Measurements from ENCODE around the gene ACTN2. TPM values are rescaled to one million over a fixed set of nuclear protein-coding genes. Genes with fewer than 3 reads are reported as not detected.

Gene ACTN2
- polyA plus RNA-seq, 1 experiment: not detected

DNA sequence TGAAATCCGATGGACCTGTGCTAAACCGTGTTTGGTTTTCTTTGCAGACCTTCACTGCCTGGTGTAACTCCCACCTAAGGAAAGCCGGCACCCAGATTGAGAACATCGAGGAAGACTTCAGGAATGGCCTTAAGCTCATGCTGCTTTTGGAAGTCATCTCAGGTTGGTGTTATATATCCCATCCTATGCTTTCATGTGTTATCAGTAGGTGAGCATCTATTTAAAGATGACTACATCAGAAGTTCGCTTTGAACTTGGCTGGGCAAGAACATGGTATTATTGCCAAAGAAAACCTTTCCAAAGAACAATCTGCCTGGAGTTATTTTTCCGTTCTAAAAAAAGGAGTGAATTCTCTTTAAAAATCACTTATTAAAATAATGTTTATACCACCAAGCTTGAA lies 31.5 kb downstream of the ACTN2 start:
- Histone ChIP-seq H3K4me3 (ENCODE audit: low read depth, low read length) (no peak overlapping the region), H3K27me3 (ENCODE audit: control insufficient read depth, insufficient read depth, low read length) (no peaks in the 10 kb centered on the region), H3K36me3 (ENCODE audit: control insufficient read depth, insufficient read depth, low read length) (no peaks in the 10 kb centered on the region)
- CTCF ChIA-PET: no interaction called here
- TF ChIP-seq, protein P1, sequence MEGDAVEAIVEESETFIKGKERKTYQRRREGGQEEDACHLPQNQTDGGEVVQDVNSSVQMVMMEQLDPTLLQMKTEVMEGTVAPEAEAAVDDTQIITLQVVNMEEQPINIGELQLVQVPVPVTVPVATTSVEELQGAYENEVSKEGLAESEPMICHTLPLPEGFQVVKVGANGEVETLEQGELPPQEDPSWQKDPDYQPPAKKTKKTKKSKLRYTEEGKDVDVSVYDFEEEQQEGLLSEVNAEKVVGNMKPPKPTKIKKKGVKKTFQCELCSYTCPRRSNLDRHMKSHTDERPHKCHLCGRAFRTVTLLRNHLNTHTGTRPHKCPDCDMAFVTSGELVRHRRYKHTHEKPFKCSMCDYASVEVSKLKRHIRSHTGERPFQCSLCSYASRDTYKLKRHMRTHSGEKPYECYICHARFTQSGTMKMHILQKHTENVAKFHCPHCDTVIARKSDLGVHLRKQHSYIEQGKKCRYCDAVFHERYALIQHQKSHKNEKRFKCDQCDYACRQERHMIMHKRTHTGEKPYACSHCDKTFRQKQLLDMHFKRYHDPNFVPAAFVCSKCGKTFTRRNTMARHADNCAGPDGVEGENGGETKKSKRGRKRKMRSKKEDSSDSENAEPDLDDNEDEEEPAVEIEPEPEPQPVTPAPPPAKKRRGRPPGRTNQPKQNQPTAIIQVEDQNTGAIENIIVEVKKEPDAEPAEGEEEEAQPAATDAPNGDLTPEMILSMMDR (IDR thresholded peaks at IDR 0.05; ENCODE audit: insufficient read depth, low read depth, low read length): no peak
- DNase-seq (ENCODE audit: low read depth): no peak
- POLR2A ChIA-PET: no interaction called here

DNA sequence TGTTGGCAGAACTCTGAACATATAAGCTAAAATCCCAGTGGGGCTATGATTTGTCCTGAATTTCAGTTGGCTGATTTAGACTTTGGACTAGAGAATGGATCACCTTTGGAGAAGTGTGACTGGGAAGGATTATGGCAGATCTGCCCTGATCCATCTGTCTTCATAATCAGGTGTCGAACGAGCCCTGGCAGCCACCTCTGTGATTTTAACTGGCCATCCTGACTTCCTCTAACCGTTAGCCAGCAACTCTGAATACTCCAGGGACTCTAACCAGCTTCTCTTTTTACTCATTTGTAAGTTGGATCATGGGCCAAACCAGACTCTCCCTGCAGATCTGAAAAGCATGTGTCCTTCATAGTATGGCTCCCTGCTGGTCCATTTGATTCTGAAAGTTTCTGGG lies 32.0 kb downstream of the ACTN2 start:
- ChIA-PET POLR2A (no interaction called here), CTCF (no interaction called here)
- TF ChIP-seq, protein P1 (IDR thresholded peaks at IDR 0.05; ENCODE audit: insufficient read depth, low read depth, low read length): no peak
- no peaks in the 10 kb centered on the region for H3K36me3 ChIP-seq (ENCODE audit: control insufficient read depth, insufficient read depth, low read length)
- H3K27me3 ChIP-seq (ENCODE audit: control insufficient read depth, insufficient read depth, low read length): no peaks in the 10 kb centered on the region
- no peak for DNase-seq (ENCODE audit: low read depth)
- no peak overlapping the region for H3K4me3 ChIP-seq (ENCODE audit: low read depth, low read length)

DNA sequence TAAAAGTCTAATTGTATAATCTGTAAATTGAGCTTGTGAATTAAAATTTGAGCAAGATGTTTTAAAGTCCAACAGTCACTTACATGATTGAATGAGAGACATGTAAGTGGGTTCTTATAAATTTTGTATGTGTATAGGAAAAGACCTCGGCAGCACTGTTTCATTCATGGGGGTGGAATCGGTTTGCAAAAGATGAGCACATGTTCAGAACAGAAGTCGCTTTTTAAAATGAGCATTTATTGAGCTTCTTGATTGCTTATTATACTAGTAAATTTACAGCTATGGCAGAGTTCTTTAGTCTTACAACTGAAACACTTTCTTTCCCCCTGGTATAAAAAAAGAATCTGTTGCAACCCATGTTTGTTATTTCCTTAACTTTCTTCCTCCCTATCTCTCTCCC lies 33.9 kb downstream of the ACTN2 start:
- H3K4me3 ChIP-seq (ENCODE audit: low read depth, low read length): no peak overlapping the region
- ChIA-PET CTCF (interaction anchor here (1.3 kb wide), 1 partner anchor 11 kb away, joined by 3 read pairs; no protein-coding TSS in a partner anchor), POLR2A (no interaction called here)
- H3K27me3 ChIP-seq (ENCODE audit: control insufficient read depth, insufficient read depth, low read length): no peaks in the 10 kb centered on the region
- H3K36me3 ChIP-seq (ENCODE audit: control insufficient read depth, insufficient read depth, low read length): no peaks in the 10 kb centered on the region
- TF ChIP-seq, protein P1 (IDR thresholded peaks at IDR 0.05; ENCODE audit: insufficient read depth, low read depth, low read length): no peak
- DNase-seq (ENCODE audit: low read depth): no peak

DNA sequence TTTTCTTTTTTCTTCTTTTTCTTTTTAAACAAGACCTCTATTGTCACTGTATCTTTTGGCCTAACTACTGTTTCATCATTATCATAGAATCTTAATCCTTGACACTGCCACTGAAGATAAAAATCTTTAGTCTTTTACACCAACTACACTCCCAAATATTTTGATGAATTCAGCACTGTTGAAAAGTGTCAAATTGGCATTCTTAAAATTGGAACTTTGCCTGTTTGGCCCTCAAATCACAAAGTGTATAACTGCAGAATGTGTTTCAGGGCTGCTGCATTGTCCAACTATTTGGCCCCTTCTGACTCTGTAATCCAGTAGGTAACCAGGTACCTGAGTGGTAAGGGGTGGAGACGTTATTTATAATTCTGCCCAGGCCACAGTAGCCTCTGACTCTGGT lies 34.3 kb downstream of the ACTN2 start:
- DNase-seq (ENCODE audit: low read depth): no peak
- H3K4me3 ChIP-seq (ENCODE audit: low read depth, low read length): no peak overlapping the region
- ChIA-PET POLR2A (no interaction called here), CTCF (interaction anchor here (1.3 kb wide), 1 partner anchor 11 kb away, joined by 3 read pairs; no protein-coding TSS in a partner anchor)
- H3K27me3 ChIP-seq (ENCODE audit: control insufficient read depth, insufficient read depth, low read length): no peaks in the 10 kb centered on the region
- TF ChIP-seq, protein P1 (IDR thresholded peaks at IDR 0.05; ENCODE audit: insufficient read depth, low read depth, low read length): no peak
- H3K36me3 ChIP-seq (ENCODE audit: control insufficient read depth, insufficient read depth, low read length): no peaks in the 10 kb centered on the region

DNA sequence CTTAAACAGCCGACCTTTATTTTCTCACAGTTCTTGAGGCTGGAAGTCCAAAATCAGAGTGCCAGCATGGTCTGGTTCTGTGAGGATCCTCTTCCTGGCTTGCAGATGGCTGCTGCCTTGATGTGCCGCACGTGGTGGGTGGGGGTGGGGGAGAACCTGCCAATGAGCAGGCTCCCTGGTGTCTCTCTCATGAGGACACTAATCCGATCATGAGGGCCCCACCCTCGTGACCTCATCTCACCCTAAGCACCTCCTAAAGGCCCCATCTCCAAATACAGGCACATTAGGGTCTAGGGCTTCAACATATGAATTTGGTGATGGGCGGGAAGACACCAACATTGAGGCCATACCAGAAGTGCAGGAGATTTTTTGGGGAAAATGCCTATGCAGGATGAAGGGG lies 37.8 kb downstream of the ACTN2 start:
- ChIA-PET CTCF (no interaction called here), POLR2A (no interaction called here)
- DNase-seq (ENCODE audit: low read depth): no peak
- TF ChIP-seq, protein P1 (IDR thresholded peaks at IDR 0.05; ENCODE audit: insufficient read depth, low read depth, low read length): no peak
- Histone ChIP-seq H3K27me3 (ENCODE audit: control insufficient read depth, insufficient read depth, low read length) (no peaks in the 10 kb centered on the region), H3K4me3 (ENCODE audit: low read depth, low read length) (no peak overlapping the region), H3K36me3 (ENCODE audit: control insufficient read depth, insufficient read depth, low read length) (no peaks in the 10 kb centered on the region)
